A549 (cell line): ENCODE data around the gene TSSC4.

Experiments
- CHD2 ChIP-seq: fragments of 150-350 bp; IDR thresholded peaks from 2 replicates; pipeline ENCODE4 v1.6.1; 2014; ENCODE audit warnings: low read length; ENCODE audit not compliant: partially characterized antibody
- EP300 ChIP-seq, 2 experiments: fragments of >200 bp; sonication (Bioruptor Twin); formaldehyde crosslinking; IDR thresholded peaks; 2 replicates in 1 of 2; 3 replicates in 1 of 2; pipeline ENCODE4 v1.6.1; 2016 to 2017
- MAZ ChIP-seq: fragments of 150-350 bp; IDR thresholded peaks from 2 replicates; pipeline ENCODE4 v1.6.1; 2014; ENCODE audit warnings: antibody characterized with exemption, low read depth, low read length, borderline replicate concordance
- POLR2A ChIP-seq: IDR thresholded peaks from 2 replicates; pipeline ENCODE4 v1.6.1; 2012; ENCODE audit warnings: mild to moderate bottlenecking, low read length
- RARB ChIP-seq: fragments of 250-450 bp; sonication (Bioruptor Pico); IDR thresholded peaks from 2 replicates; pipeline ENCODE4 v1.8.0; 2021; ENCODE audit warnings: mild to moderate bottlenecking, moderate library complexity
- RCOR1 ChIP-seq: fragments of 150-350 bp; IDR thresholded peaks from 2 replicates; pipeline ENCODE4 v1.6.1; 2014; ENCODE audit warnings: antibody characterized with exemption, low read length, low read depth
- SMC3 ChIP-seq: fragments of >200 bp; sonication (Bioruptor Twin); formaldehyde crosslinking; IDR thresholded peaks from 3 replicates; pipeline ENCODE4 v1.6.1; 2018; ENCODE audit warnings: inconsistent platforms
- SREBF2 ChIP-seq: fragments of 450-650 bp; IDR thresholded peaks from 2 replicates; pipeline ENCODE4 v1.6.1; 2014; ENCODE audit warnings: mild to moderate bottlenecking, moderate library complexity
- TF ChIP-seq, protein P1 (sequence below): fragments of >200 bp; sonication (Bioruptor Twin); formaldehyde crosslinking; IDR thresholded peaks from 3 replicates; pipeline ENCODE4 v1.5.1; 2016

DNA sequence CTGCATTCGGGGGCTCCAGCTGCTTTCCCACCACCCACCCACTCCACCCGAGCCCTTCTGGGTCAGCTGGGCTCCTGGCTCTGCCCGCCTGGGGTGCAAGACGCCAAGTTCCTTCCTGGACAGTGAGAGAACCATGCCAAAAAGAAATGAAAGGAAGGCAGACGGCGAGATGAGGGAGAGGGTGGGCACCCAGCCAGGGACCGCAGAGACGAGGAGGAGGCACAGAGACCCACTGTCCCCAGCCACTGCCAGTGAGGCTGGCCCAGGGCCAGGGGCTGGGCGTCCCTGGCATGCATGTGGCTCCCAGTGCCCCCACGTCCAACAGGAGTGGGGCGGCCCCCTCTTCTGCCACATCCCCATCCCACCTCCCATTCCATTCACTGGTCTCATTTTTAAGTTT, 34.3 kb upstream of the TSSC4 start:
- TF ChIP-seq, protein P1, sequence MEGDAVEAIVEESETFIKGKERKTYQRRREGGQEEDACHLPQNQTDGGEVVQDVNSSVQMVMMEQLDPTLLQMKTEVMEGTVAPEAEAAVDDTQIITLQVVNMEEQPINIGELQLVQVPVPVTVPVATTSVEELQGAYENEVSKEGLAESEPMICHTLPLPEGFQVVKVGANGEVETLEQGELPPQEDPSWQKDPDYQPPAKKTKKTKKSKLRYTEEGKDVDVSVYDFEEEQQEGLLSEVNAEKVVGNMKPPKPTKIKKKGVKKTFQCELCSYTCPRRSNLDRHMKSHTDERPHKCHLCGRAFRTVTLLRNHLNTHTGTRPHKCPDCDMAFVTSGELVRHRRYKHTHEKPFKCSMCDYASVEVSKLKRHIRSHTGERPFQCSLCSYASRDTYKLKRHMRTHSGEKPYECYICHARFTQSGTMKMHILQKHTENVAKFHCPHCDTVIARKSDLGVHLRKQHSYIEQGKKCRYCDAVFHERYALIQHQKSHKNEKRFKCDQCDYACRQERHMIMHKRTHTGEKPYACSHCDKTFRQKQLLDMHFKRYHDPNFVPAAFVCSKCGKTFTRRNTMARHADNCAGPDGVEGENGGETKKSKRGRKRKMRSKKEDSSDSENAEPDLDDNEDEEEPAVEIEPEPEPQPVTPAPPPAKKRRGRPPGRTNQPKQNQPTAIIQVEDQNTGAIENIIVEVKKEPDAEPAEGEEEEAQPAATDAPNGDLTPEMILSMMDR: no peak
- TF ChIP-seq MAZ (no peak), SMC3 (no peak), POLR2A (no peak), EP300 (IDR thresholded peaks at IDR 0.05) (no peak), RARB (no peak), RCOR1 (no peak), SREBF2 (no peak), CHD2 (no peak)
